Keratinocyte (primary cell): ENCODE data around the gene PTOV1. TPM values are rescaled to one million over a fixed set of nuclear protein-coding genes. Genes with fewer than 3 reads are reported as not detected.

Source experiments
- DNase-seq: peaks from one replicate; pipeline ENCODE4 v3.0.0-alpha.2; 2011; ENCODE audit warnings: low read depth, missing footprints, low spot score
- FAIRE-seq: peaks from 2 replicates; lab custom pipeline; 2011; peaks lifted over from hg19 to GRCh38; lab: Jason Lieb, UNC
- H2AFZ ChIP-seq: 2 replicates; pipeline ENCODE4 v1.6.0; 2012; ENCODE audit warnings: low read length, control low read depth, inconsistent platforms; ENCODE audit not compliant: control insufficient read depth
- H3K27ac ChIP-seq: 2 replicates; pipeline ENCODE4 v1.5.1; 2011; ENCODE audit warnings: low read length; ENCODE audit not compliant: control insufficient read depth, insufficient read depth
- H3K27me3 ChIP-seq: 3 replicates; pipeline ENCODE4 v1.6.0; 2011; ENCODE audit warnings: low read length; ENCODE audit not compliant: control insufficient read depth, insufficient read depth; ENCODE audit errors: extremely low read depth
- H3K36me3 ChIP-seq, 2 experiments: 2 replicates in 1 of 2; 3 replicates in 1 of 2; pipeline ENCODE4 v1.5.1; 2011; ENCODE audit warnings: low read length in 2 of 2, mild to moderate bottlenecking in 1 of 2; ENCODE audit not compliant: control insufficient read depth in 2 of 2, insufficient read depth in 2 of 2; ENCODE audit errors: extremely low read depth in 1 of 2
- H3K4me1 ChIP-seq: 3 replicates; pipeline ENCODE4 v1.5.1; 2011; ENCODE audit warnings: low read length; ENCODE audit not compliant: control insufficient read depth, insufficient read depth; ENCODE audit errors: extremely low read depth
- H3K4me2 ChIP-seq: 3 replicates; pipeline ENCODE4 v1.6.0; 2011; ENCODE audit warnings: low read depth, low read length; ENCODE audit not compliant: control insufficient read depth, insufficient read depth; ENCODE audit errors: extremely low read depth
- H3K4me3 ChIP-seq, 3 experiments: fragments of 200-600 bp in 1 of 3; sonication (generic) in 1 of 3; 2 replicates in 2 of 3; 3 replicates in 1 of 3; pipeline ENCODE4 v1.5.1; 2011 to 2016; ENCODE audit warnings: low read length in 3 of 3, mild to moderate bottlenecking in 3 of 3, control low read depth in 2 of 3, inconsistent platforms in 1 of 3, low read depth in 1 of 3, mixed read lengths in 1 of 3, mixed run types in 1 of 3, moderate library complexity in 1 of 3; ENCODE audit not compliant: control insufficient read depth in 2 of 3, insufficient read depth in 2 of 3; ENCODE audit errors: extremely low read depth in 1 of 3
- H3K79me2 ChIP-seq: 2 replicates; pipeline ENCODE4 v1.6.0; 2012; ENCODE audit warnings: low read length; ENCODE audit not compliant: control insufficient read depth, insufficient read depth
- H3K9ac ChIP-seq: 3 replicates; pipeline ENCODE4 v1.6.0; 2011; ENCODE audit warnings: low read length; ENCODE audit not compliant: control insufficient read depth, insufficient read depth; ENCODE audit errors: extremely low read depth
- H3K9me1 ChIP-seq: 3 replicates; pipeline ENCODE4 v1.6.0; 2011; ENCODE audit warnings: low read length; ENCODE audit not compliant: control insufficient read depth, insufficient read depth; ENCODE audit errors: extremely low read depth
- H3K9me3 ChIP-seq: 2 replicates; pipeline ENCODE4 v1.5.1; 2012; ENCODE audit warnings: low read depth, low read length; ENCODE audit not compliant: control insufficient read depth
- H4K20me1 ChIP-seq: 3 replicates; pipeline ENCODE4 v1.6.0; 2011; ENCODE audit warnings: low read length; ENCODE audit not compliant: control insufficient read depth, insufficient read depth; ENCODE audit errors: extremely low read depth
- CTCF ChIP-seq, 3 experiments: IDR thresholded peaks in 1 of 3; conservative IDR thresholded peaks in 1 of 3; optimal IDR thresholded peaks in 1 of 3; 2 replicates in 2 of 3; 3 replicates in 1 of 3; pipeline versions ENCODE3 to v1.5.1; 2011; ENCODE audit warnings: low read length in 3 of 3, mild to moderate bottlenecking in 3 of 3, moderate library complexity in 2 of 3, control low read depth in 1 of 3, inconsistent platforms in 1 of 3; ENCODE audit not compliant: insufficient read depth in 2 of 3; ENCODE audit errors: extremely low read depth in 1 of 3
- EZH2 ChIP-seq: IDR thresholded peaks from one replicate; pipeline ENCODE4 v1.6.1; 2012; ENCODE audit warnings: inconsistent platforms, mild to moderate bottlenecking, low read length, moderate library complexity
- dilution Hi-C: fragments of 300-500 bp; cut with MboI; formaldehyde crosslinking; loops from one replicate; pipeline ENCODE4 v1.7.0; 2020; ENCODE audit warnings: low sequenced_read_pairs; ENCODE audit not compliant: extremely low pct_ligation_motif_present
- polyA plus RNA-seq, 5 experiments: library from polyadenylated mRNA; depleted of rRNA in 3 of 5; stranded (reverse) in 3 of 5; stranded (forward) in 1 of 5; unstranded in 1 of 5; fragments of >200 nt; gene quantifications; 1 replicate in 1 of 5; 2 replicates in 3 of 5; 3 replicates in 1 of 5; pipeline versions ENCODE4 v1.2.1 to v1.2.3, GENCODE V29; 2011 to 2012; ENCODE audit warnings: missing spikeins in 2 of 5, low read depth in 1 of 5, low replicate concordance in 1 of 5

PTOV1 gene
- polyA plus RNA-seq, 1 donor (not counting 4 experiments of a cell fraction or from before 2014, with no cell fraction given): 22.9 TPM

- Histone ChIP-seq H3K79me2 (peaks cover 22% of the 10 kb centered on the region), H2AFZ (no peak overlapping the region), H3K4me2 (no peak overlapping the region), H3K27me3 (no peaks in the 10 kb centered on the region), H3K9me1 (no peaks in the 10 kb centered on the region), H3K27ac (no peak overlapping the region), H3K9me3 (no peaks in the 10 kb centered on the region), H4K20me1 (peaks cover 7% of the 10 kb centered on the region), H3K9ac (no peak overlapping the region), H3K4me3 (no peak overlapping the region), H3K4me1 (peaks cover 13% of the 10 kb centered on the region), H3K36me3 (peaks cover 20 to 28% of the 10 kb centered on the region in 2 experiments)
- TF ChIP-seq EZH2 (no peak), CTCF (optimal IDR thresholded peaks at IDR 0.05 in 1 of 3, IDR thresholded peaks at IDR 0.05 in 1 of 3, conservative IDR thresholded peaks at IDR 0.05 in 1 of 3; ENCODE audit: extremely low read depth in 1 of 3, insufficient read depth in 2 of 3, low read length in 3 of 3) (no peak)
- DNase-seq (no peak), FAIRE-seq (no peak)
- dilution Hi-C loops: no loop called here
These were observed 5.0 kb downstream of the PTOV1 start for GRCh38 chr19:49855676-49856573.

GRCh38 chr19:49856574-49857021, 5.6 kb downstream of the PTOV1 start:
- Histone ChIP-seq H4K20me1 (peaks cover 7% of the 10 kb centered on the region), H3K9ac (no peak overlapping the region), H3K9me3 (no peaks in the 10 kb centered on the region), H3K9me1 (no peaks in the 10 kb centered on the region), H3K27me3 (no peaks in the 10 kb centered on the region), H3K27ac (no peak overlapping the region), H3K79me2 (peaks cover 22% of the 10 kb centered on the region), H3K36me3 (peaks cover 22 to 33% of the 10 kb centered on the region in 2 experiments), H2AFZ (no peak overlapping the region), H3K4me1 (peaks cover 16% of the 10 kb centered on the region), H3K4me2 (no peak overlapping the region), H3K4me3 (no peak overlapping the region)
- FAIRE-seq: no peak
- DNase-seq: no peak
- dilution Hi-C loops: no loop called here
- TF ChIP-seq EZH2 (no peak), CTCF (optimal IDR thresholded peaks at IDR 0.05 in 1 of 3, IDR thresholded peaks at IDR 0.05 in 1 of 3, conservative IDR thresholded peaks at IDR 0.05 in 1 of 3; ENCODE audit: extremely low read depth in 1 of 3, insufficient read depth in 2 of 3, low read length in 3 of 3) (peak in 1 of 3 experiments; percentile 2)
